C4-2B (cell line): ENCODE measurements around the gene MUC5B.

Experiments used
- H3K27ac ChIP-seq: fragments of 450-650 bp; 2 replicates; pipeline ENCODE4 v1.5.1; 2017
- CTCF ChIP-seq: fragments of 450-650 bp; conservative IDR thresholded peaks from 2 replicates; pipeline ENCODE4 v1.5.1; 2017; ENCODE audit warnings: mild to moderate bottlenecking
- ZFX ChIP-seq: fragments of 450-650 bp; IDR thresholded peaks from 2 replicates; pipeline ENCODE4 v1.6.1; 2017

Gene MUC5B

GRCh38 chr11:1290052-1291040, 67.5 kb downstream of the MUC5B start:
- no peak overlapping the region for H3K27ac ChIP-seq
- TF ChIP-seq ZFX = no peak

DNA sequence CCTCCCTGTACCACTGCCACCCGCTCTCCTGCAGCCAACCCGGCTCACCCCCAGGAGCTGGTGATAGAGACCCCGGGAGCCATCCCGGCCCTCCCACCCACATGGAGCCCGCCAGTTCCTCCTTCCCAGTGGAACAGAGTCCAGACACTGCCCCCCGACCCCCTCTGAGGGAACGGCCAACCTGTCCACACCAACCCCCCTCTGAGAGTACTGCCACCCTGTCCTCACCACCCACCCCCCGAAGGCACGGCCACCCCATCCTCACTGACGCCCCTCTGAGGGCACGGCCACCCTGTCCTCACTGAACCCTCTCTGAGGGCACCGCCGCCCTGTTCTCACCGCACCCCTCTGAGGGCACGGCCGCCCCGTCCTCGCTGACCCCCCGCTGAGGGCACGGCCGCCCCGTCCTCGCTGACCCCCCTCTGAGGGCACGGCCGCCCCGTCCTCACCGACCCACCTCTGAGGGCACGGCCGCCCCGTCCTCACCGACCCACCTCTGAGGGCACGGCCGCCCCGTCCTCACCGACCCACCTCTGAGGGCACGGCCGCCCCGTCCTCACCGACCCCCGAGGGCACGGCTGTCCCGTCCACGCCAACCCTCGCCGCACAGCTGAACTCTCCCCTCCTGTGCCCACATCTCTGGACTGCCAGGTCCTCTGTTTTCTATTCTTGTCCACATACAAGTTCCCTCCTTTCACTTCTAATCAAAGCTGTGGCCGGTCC, 68.6 kb downstream of the MUC5B start:
- H3K27ac ChIP-seq = no peak overlapping the region
- TF ChIP-seq CTCF = no peak
- TF ChIP-seq ZFX = no peak

- TF ChIP-seq CTCF (no peak), ZFX (no peak)
- no peak overlapping the region for H3K27ac ChIP-seq
These were observed 69.3 kb downstream of the MUC5B start for GRCh38 chr11:1292018-1292643.

- no peak overlapping the region for H3K27ac ChIP-seq
- TF ChIP-seq ZFX (no peak), CTCF (no peak)
These were observed 70.1 kb downstream of the MUC5B start for GRCh38 chr11:1292644-1293618.

GRCh38 chr11:1293619-1294015, 70.8 kb downstream of the MUC5B start:
- TF ChIP-seq CTCF (no peak; the same call in 1 of the 2 replicates), ZFX (no peak)
- H3K27ac ChIP-seq = no peak overlapping the region

DNA sequence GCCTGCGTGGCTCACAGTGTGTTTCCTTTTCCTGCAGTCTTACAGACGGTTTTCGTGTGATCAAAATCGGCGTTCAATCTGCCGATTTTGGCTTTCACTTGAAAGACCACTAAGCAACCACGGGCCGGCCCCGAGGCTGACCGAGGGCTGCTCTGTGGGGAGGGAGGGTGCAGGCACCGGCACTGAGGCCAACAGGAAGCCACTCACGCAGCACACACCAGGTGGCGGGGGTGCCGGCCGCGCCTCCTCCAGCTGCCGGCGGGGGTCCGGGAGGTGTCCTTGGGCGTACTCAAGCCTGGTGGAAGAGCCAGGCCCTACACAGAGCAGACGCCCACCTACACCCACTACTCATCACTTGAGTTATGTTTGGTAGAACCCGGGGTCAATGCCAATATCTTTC, 72.2 kb downstream of the MUC5B start:
- TF ChIP-seq ZFX = no peak
- TF ChIP-seq CTCF = no peak

DNA sequence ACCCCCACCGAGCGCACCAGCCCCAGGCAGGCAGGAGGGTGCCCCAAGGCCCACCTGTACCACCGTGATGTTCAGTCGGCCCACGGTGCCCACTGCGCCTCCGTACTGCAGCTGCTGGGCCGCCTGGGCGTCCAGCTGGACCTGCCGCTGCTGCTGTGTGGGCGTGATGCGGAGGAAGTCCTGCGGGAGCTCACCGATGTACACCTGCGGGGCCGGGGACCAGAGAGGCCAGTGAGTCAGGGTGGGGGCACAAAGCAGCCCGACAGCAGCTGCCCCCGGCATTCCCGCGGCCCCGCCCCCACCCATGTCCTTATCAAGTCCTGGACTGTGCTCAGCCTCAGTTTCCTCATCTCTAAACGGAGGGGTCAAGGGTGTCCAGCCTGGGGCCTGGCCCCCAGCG, 72.7 kb downstream of the MUC5B start:
- TF ChIP-seq ZFX (no peak), CTCF (no peak)
- H3K27ac ChIP-seq = no peak overlapping the region

More for the DNA sequence above, 72.2 kb downstream of the MUC5B start:
- H3K27ac ChIP-seq = no peak overlapping the region
